NT2/D1 (cell line): ENCODE results near the gene CCDC51.
A peak's percentile ranks its signal among the peaks of the same experiment; 100 is the strongest.

ENCODE experiments used
- DNase-seq: peaks from one replicate; pipeline ENCODE4 v3.0.0-alpha.2; 2011; ENCODE audit warnings: low read depth, low spot score
- H3K27me3 ChIP-seq: 2 replicates; pipeline ENCODE4 v1.6.0; 2011; ENCODE audit warnings: mild to moderate bottlenecking; ENCODE audit not compliant: insufficient read length, insufficient read depth
- H3K36me3 ChIP-seq: 2 replicates; pipeline ENCODE4 v1.6.1; 2011; ENCODE audit warnings: mild to moderate bottlenecking, low read length, mixed read lengths; ENCODE audit not compliant: insufficient read depth, insufficient read length
- H3K4me1 ChIP-seq: 2 replicates; pipeline ENCODE4 v1.5.1; 2011; ENCODE audit not compliant: insufficient read depth, insufficient read length
- H3K4me3 ChIP-seq: 2 replicates; pipeline ENCODE4 v1.5.1; 2011; ENCODE audit warnings: low read depth; ENCODE audit not compliant: insufficient read length
- H3K9ac ChIP-seq: 2 replicates; pipeline ENCODE4 v1.6.0; 2011; ENCODE audit warnings: low read depth; ENCODE audit not compliant: insufficient read length
- H3K9me3 ChIP-seq: 2 replicates; pipeline ENCODE4 v1.5.1; 2011; ENCODE audit warnings: mild to moderate bottlenecking, low read length; ENCODE audit not compliant: insufficient read depth
- SUZ12 ChIP-seq: IDR thresholded peaks from 2 replicates; pipeline ENCODE4 v1.6.1; 2011; ENCODE audit not compliant: insufficient read length, insufficient read depth; ENCODE audit errors: extremely low read depth
- YY1 ChIP-seq: IDR thresholded peaks from 2 replicates; pipeline ENCODE4 v1.6.1; 2011; ENCODE audit not compliant: insufficient read length, insufficient read depth
- ZNF274 ChIP-seq: IDR thresholded peaks from 2 replicates; pipeline ENCODE4 v1.6.1; 2011; ENCODE audit warnings: mild to moderate bottlenecking, low read depth, low read length

Gene CCDC51

GRCh38 chr3:48431224-48432029, 8.5 kb downstream of the CCDC51 start:
- Histone ChIP-seq H3K36me3 (peaks cover 51% of the 10 kb centered on the region), H3K9me3 (no peaks in the 10 kb centered on the region), H3K9ac (no peak overlapping the region), H3K4me1 (peaks cover 34% of the 10 kb centered on the region), H3K4me3 (no peak overlapping the region), H3K27me3 (no peaks in the 10 kb centered on the region)
- no peak for TF ChIP-seq ZNF274
- no peak for TF ChIP-seq YY1
- no peak for TF ChIP-seq SUZ12
- no peak for DNase-seq

- DNase-seq: no peak
- H3K4me3 ChIP-seq: no peak overlapping the region
Observed at GRCh38 chr3:48430708-48431101, 9.2 kb downstream of the CCDC51 start.

GRCh38 chr3:48429960-48430707, 9.8 kb downstream of the CCDC51 start, which contains the start of gene PLXNB1:
Gene PLXNB1, minus strand, starts transcription at chr3:48430086. Its CDS starts 5,475 bp downstream, at chr3:48424611.
- peak within 1 kb of the TSS; percentile 77 for H3K4me3 ChIP-seq
- no peaks in the 10 kb centered on the region for H3K27me3 ChIP-seq
- TF ChIP-seq YY1: no peak
- H3K9ac ChIP-seq: peak within 1 kb of the TSS; percentile 88
- no peaks in the 10 kb centered on the region for H3K9me3 ChIP-seq
- DNase-seq: peak; percentile 84
- peaks cover 38% of the 10 kb centered on the region for H3K4me1 ChIP-seq
- H3K36me3 ChIP-seq: peaks cover 52% of the 10 kb centered on the region

More at GRCh38 chr3:48430708-48431101, 9.2 kb downstream of the CCDC51 start:
- Histone ChIP-seq H3K36me3 (peaks cover 56% of the 10 kb centered on the region), H3K9me3 (no peaks in the 10 kb centered on the region), H3K9ac (peak overlapping the region; percentile 88), H3K4me1 (peaks cover 34% of the 10 kb centered on the region), H3K27me3 (no peaks in the 10 kb centered on the region)
- TF ChIP-seq YY1: no peak

- Histone ChIP-seq H3K4me3 (peak overlapping the region; percentile 77), H3K36me3 (peaks cover 52% of the 10 kb centered on the region), H3K9ac (peak overlapping the region; percentile 88), H3K9me3 (no peaks in the 10 kb centered on the region), H3K27me3 (no peaks in the 10 kb centered on the region), H3K4me1 (peaks cover 37% of the 10 kb centered on the region)
- peak; percentile 52 for DNase-seq
- TF ChIP-seq SUZ12: no peak
- TF ChIP-seq YY1: no peak
- no peak for TF ChIP-seq ZNF274
Observed at GRCh38 chr3:48429317-48429959, 10.5 kb downstream of the CCDC51 start.

GRCh38 chr3:48428572-48429316, 11.2 kb downstream of the CCDC51 start:
- Histone ChIP-seq H3K36me3 (peaks cover 52% of the 10 kb centered on the region), H3K4me1 (peaks cover 39% of the 10 kb centered on the region)
- TF ChIP-seq ZNF274 (no peak), YY1 (no peak), SUZ12 (no peak)

GRCh38 chr3:48428088-48428571, 11.8 kb downstream of the CCDC51 start:
- Histone ChIP-seq H3K9me3 (no peaks in the 10 kb centered on the region), H3K36me3 (peaks cover 52% of the 10 kb centered on the region), H3K27me3 (no peaks in the 10 kb centered on the region), H3K4me1 (peaks cover 33% of the 10 kb centered on the region), H3K9ac (peak overlapping the region; percentile 88), H3K4me3 (peak overlapping the region; percentile 77)
- TF ChIP-seq SUZ12: no peak
- no peak for TF ChIP-seq ZNF274
- no peak for TF ChIP-seq YY1
- no peak for DNase-seq

More at GRCh38 chr3:48428572-48429316, 11.2 kb downstream of the CCDC51 start:
- H3K27me3 ChIP-seq: no peaks in the 10 kb centered on the region
- H3K9ac ChIP-seq: peak overlapping the region; percentile 88
- peak overlapping the region; percentile 77 for H3K4me3 ChIP-seq
- no peaks in the 10 kb centered on the region for H3K9me3 ChIP-seq
- DNase-seq: no peak
